ENCODE results near the gene TXNDC17. TPM values are rescaled to one million over a fixed set of nuclear protein-coding genes. Genes with fewer than 3 reads are reported as not detected.

TXNDC17 gene
- total RNA-seq, 1 experiment from 2014 or later: 137 TPM

- ChIA-PET POLR2A (no interaction called here), CTCF (no interaction called here)
- intact Hi-C loops (cut with micrococcal nuclease; ENCODE audit: unreplicated experiment) (no loop called here), in situ Hi-C loops (cut with HindIII; ENCODE audit: low pct_unique_long_range_greater_than_20kb, low sequenced_read_pairs) (no loop called here)
- no peaks in the 10 kb centered on the region for H3K27me3 ChIP-seq (ENCODE audit: control insufficient read depth, insufficient read depth, low read length)
- no peak for DNase-seq (ENCODE audit: low read depth, low spot score)
- ATAC-seq: no peak
- peaks cover 7% of the 10 kb centered on the region; the same call in 1 of the 2 replicates for H3K4me1 ChIP-seq (ENCODE audit: control insufficient read depth, insufficient read depth, low read length)
- H3K4me3 ChIP-seq (ENCODE audit: low read depth in 2 of 2, low read length in 2 of 2): no peak overlapping the region
- H3K36me3 ChIP-seq (ENCODE audit: control insufficient read depth, insufficient read depth, low read length): peaks cover 19% of the 10 kb centered on the region
- TF ChIP-seq TCF7L2 (IDR thresholded peaks at IDR 0.05; ENCODE audit: low read depth, low read length) (no peak), SIN3A (IDR thresholded peaks at IDR 0.05; ENCODE audit: borderline replicate concordance, insufficient read depth, low read depth, low read length) (no peak), POLR2AphosphoS5 (IDR thresholded peaks at IDR 0.05; ENCODE audit: low read depth, low read length) (no peak), CTCF (IDR thresholded peaks at IDR 0.05) (no peak)
- TF ChIP-seq, protein P1, sequence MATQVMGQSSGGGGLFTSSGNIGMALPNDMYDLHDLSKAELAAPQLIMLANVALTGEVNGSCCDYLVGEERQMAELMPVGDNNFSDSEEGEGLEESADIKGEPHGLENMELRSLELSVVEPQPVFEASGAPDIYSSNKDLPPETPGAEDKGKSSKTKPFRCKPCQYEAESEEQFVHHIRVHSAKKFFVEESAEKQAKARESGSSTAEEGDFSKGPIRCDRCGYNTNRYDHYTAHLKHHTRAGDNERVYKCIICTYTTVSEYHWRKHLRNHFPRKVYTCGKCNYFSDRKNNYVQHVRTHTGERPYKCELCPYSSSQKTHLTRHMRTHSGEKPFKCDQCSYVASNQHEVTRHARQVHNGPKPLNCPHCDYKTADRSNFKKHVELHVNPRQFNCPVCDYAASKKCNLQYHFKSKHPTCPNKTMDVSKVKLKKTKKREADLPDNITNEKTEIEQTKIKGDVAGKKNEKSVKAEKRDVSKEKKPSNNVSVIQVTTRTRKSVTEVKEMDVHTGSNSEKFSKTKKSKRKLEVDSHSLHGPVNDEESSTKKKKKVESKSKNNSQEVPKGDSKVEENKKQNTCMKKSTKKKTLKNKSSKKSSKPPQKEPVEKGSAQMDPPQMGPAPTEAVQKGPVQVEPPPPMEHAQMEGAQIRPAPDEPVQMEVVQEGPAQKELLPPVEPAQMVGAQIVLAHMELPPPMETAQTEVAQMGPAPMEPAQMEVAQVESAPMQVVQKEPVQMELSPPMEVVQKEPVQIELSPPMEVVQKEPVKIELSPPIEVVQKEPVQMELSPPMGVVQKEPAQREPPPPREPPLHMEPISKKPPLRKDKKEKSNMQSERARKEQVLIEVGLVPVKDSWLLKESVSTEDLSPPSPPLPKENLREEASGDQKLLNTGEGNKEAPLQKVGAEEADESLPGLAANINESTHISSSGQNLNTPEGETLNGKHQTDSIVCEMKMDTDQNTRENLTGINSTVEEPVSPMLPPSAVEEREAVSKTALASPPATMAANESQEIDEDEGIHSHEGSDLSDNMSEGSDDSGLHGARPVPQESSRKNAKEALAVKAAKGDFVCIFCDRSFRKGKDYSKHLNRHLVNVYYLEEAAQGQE (IDR thresholded peaks at IDR 0.05; ENCODE audit: insufficient read depth in 1 of 2, low read depth in 2 of 2, low read length in 1 of 2): no peak
- H3K27ac ChIP-seq (ENCODE audit: low read length): no peak overlapping the region
- H3K9me3 ChIP-seq (ENCODE audit: control insufficient read depth, insufficient read depth, low read depth, low read length): no peaks in the 10 kb centered on the region
- BruUV-seq (replicated peaks): no TSS peak
Measured at GRCh38 chr17:6636105-6636504, 4.8 kb upstream of the TXNDC17 start.

GRCh38 chr17:6636616-6637457 lies 4.0 kb upstream of the TXNDC17 start:
- ChIA-PET CTCF (no interaction called here), POLR2A (no interaction called here)
- Histone ChIP-seq H3K4me3 (ENCODE audit: low read depth in 2 of 2, low read length in 2 of 2) (no peak overlapping the region), H3K36me3 (ENCODE audit: control insufficient read depth, insufficient read depth, low read length) (peaks cover 19% of the 10 kb centered on the region), H3K4me1 (ENCODE audit: control insufficient read depth, insufficient read depth, low read length) (peaks cover 9% of the 10 kb centered on the region), H3K9me3 (ENCODE audit: control insufficient read depth, insufficient read depth, low read depth, low read length) (no peaks in the 10 kb centered on the region), H3K27ac (ENCODE audit: low read length) (no peak overlapping the region), H3K27me3 (ENCODE audit: control insufficient read depth, insufficient read depth, low read length) (no peaks in the 10 kb centered on the region)
- in situ Hi-C loops (cut with HindIII; ENCODE audit: low pct_unique_long_range_greater_than_20kb, low sequenced_read_pairs): no loop called here
- no TSS peak for BruUV-seq (replicated peaks)
- TF ChIP-seq, protein P1 (IDR thresholded peaks at IDR 0.05; ENCODE audit: insufficient read depth in 1 of 2, low read depth in 2 of 2, low read length in 1 of 2): peak; percentile 42 to 53; a peak in 2 of 4 replicates
- TF ChIP-seq TCF7L2 (IDR thresholded peaks at IDR 0.05; ENCODE audit: low read depth, low read length): no peak
- ATAC-seq: no peak
- no peak for DNase-seq (ENCODE audit: low read depth, low spot score)
- intact Hi-C loops (cut with micrococcal nuclease; ENCODE audit: unreplicated experiment): no loop called here

All from Panc1 (cell line).